Hematopoietic multipotent progenitor cell treated with erythropoietin and hydrocortisone succinate and interleukin-3 and kit ligand, for 4 days (in vitro differentiated cells): ENCODE results near the gene C1orf74.
"Not testable (repeated sequence)": the region's sequence is repeated elsewhere in the genome, so short reads cannot be mapped to it uniquely, and the experiment has no call there.

Experiments used
- DNase-seq: peaks from one replicate; pipeline ENCODE4 v3.0.0-alpha.2; 2015

The C1orf74 gene

DNA sequence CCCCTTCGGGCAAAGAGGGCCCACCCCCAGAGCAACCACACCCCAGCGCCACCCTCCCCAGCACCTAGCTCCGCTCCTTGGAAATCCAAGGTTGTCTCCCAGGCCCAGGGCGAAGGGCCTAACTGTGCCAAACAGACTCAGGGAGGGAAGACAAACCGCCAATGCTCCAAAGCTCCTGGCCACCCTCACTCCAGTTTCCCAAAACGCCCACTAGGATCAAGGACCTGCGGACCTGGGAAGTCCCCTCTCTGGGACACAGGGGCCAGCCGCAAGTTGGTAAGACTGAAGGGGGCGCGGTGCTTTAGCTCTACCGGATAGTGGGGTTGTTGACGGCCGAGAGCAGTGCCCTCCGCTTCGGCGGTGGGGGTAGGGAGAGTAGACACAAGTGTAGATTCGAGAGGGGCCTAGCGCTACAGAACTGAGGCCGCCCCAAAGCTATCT lies 21.0 kb upstream of the C1orf74 start:
- no peak for DNase-seq

DNA sequence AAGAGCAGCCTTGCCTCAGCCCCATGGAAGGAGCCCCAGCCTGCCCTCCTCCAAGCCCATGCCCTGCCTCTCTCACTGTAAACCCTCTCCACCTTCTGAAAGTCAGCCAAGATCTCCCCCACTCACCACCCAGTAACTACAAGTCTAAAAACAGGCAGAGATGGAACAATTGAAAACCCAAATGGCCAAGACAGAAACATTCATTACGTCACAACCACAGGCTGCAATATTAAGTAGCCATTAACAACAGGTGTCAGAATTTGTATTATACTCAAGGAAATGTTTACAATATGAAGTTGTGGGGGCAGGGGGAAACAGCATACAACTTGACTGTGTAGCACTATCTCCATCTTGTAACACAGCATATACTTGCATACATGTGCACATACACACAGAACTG lies 19.2 kb upstream of the C1orf74 start:
- no peak for DNase-seq

- DNase-seq: no peak
Measured at GRCh38 chr1:209802780-209803152, 18.4 kb upstream of the C1orf74 start.

GRCh38 chr1:209802117-209802779 lies 17.9 kb upstream of the C1orf74 start:
- peak; percentile 92 for DNase-seq

DNA sequence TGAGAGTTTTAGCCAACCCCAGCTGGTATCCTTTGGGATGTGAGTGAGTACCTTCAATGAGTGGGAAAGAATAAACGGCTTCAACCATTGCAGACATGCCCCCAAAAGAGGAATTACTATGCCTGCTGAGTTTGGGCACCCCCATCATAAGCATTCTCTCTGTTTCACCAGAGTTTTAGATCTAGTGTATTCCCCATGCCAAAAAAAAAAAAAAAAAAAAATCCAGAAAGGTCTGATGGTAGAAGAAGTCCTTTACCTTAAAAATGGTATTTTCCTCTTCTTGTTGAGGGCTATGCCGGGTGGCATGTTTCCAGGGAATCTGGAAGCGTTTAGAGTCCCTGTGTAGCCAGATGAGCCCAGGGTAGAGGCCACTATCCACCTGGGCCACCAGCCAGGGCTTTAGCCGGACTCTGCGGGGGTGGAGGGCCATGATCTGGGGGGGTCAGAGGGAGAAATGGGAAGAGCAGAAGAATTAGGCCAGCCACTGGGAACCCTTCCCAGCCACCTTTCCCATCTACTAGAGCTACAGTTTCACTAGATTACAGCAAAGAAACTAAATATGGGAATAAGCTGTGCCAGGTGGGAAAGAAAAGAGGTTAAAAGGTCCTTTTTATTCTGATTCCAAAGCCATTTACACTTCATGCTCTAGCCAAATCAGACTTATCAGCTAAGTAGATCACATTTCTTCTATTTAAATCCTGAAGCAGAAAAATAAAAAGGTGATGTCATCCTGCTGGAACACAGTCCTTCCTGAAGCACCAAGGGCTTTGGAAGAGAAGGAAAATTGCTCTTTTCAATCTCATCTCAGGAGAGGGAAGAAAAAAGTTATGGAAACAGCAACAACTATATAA lies 16.9 kb upstream of the C1orf74 start:
- no peak for DNase-seq

DNA sequence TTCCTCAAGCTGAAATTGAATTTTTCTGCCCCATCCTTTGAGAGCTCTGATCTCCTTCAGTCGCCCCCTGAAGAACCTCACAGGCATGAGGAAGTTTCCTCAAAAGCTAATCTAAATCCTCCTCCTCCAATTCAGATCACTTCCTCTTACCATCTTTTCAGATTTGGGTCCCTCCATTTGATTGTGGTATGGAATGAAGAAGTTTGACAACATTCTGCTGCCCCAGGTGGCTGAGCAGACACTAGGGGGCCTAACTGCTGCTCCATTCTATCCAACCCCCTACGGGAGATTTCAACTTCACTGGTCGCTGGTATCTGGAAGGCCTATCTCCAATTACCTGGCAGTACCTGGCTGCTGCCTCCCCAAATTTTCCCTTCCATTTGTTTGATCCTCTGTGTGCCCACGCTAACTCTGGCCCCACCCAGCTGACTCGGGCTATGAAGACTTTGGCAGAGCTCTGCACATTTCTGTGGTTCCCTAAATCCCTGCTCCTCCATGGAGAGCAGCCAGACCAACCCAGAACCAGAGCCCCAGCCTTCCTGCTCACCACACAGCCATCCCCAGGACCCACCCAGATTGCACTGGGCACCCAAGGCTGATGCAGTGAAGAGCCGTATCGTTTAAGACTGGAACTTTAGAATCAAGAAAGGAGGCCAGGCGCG lies 13.8 kb upstream of the C1orf74 start:
- peak; percentile 57 for DNase-seq

GRCh38 chr1:209793711-209794110 lies 9.4 kb upstream of the C1orf74 start:
- DNase-seq: not testable (repeated sequence)

GRCh38 chr1:209791920-209792319 lies 7.6 kb upstream of the C1orf74 start:
- DNase-seq: no peak

DNA sequence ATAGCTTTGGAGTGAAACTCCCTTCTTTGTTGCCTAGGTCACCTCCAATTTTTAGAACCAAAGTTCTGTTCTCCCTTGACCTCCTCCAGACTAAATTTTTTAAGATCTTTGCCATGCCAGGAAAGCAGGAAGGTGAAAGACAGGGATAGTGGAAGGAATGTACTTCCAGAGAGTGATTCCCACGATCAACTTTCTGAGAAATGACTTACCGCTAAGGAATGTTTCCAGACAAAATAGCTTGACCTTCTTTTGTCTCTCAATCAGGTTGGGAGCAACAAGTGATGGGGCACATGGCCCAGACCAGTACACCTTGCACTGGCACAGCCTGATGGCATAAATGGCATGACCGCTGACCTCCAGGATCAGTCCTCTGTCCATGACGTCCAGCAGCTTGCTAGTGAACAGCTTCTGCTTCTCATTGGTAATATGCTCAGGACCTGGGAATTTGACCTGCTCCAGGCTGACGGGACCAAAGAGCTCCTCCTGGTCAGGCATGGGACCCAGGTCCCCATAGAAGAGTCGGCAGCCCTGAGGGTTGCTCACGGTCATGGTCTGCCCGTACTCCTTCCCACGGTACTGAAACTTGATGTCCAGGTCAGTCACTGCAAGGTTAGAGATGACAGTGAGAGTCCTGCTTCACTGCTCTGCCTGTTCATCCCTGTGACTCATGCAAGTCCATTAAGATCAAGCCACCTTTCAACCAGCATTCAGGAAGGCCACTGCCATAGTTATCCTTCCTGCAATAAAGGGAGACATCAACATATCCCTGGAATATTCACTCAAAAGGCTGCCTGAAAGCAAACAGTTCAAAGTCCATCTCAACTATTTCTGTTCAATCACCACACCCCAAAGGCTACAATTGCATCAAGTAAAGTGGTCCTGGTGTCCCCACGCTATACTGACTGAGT lies 6.2 kb upstream of the C1orf74 start:
- no peak for DNase-seq

GRCh38 chr1:209789245-209789644 lies 4.9 kb upstream of the C1orf74 start:
- DNase-seq: no peak

DNA sequence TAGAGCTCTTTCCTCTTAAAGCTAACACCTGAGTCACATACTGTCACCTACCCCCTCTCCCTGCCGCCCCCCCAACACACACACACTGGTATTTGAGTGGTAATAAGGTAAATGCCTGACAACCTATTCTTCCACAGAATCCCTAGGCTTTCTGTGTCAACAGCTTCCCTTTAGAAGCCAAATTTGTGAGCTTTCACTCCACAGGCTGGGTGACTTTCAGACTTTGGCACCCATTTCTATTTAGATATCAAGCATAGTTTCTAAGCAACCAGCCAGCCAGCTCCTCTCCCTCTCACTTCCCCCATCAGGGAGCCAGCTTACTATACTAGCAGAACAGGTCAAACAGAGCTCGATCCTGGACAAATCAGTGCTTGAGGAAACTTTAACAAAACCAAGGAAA lies 3.2 kb upstream of the C1orf74 start:
- no peak for DNase-seq

DNA sequence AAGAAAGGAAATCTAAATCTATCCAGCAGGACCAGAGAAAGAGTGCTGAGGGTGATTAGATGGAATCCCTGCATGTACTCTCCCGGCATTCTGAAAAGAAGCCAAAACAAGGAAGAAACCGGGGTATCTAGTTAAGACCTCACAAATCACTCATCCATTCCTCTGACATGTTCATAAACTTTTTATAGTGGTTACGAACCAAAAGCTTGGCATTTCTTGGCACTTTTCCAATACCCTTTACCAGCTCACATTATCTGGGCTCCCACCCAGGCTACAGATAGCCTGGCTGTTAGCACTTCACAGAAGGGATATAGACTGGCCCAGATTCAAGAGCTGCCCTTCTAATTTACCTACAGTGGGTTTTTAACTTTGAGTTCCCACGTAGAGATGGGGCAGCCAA lies 1.8 kb upstream of the C1orf74 start:
- peak; percentile 75 for DNase-seq

DNA sequence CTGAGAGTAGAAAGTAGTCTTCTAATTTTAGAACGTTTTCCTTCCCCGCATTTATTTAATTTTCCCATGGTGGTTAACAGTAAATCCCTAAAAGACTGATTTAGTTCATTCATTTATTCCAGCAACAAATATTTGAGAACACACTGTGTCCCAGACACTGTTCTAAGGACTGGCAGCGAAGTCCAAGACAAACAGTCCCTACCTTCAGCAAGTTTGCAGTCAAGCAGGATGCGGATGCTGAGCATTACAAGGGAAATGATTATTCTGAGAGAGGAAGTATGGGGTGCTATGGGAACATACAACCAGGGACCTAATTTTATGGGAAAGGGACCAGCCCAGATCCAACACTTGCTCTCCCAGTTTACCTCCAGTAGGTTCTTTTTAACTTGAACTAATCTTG lies 1.2 kb upstream of the C1orf74 start:
- no peak for DNase-seq

DNA sequence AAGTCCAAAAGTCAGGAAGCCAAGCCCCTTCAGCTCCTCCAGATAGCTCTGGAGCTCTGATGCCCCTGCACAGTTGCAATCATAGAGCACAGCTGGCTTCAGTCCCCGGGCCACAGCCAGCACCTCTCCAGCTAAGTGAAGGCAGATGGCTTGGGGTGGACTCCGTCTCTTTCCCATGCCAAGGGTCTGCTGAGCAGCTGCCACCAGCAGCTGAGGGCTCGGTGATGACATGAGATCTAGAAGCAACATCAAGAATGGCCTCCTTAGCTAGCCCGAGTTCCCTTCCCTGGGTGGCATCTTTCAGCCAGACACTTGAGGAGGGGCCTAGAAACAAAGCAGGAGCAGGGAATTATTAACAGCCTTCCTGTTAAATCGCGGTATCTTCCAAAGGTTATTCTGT lies 973 bp downstream of the C1orf74 start:
- DNase-seq: no peak

GRCh38 chr1:209780268-209780667 lies 4.1 kb downstream of the C1orf74 start:
- no peak for DNase-seq

DNA sequence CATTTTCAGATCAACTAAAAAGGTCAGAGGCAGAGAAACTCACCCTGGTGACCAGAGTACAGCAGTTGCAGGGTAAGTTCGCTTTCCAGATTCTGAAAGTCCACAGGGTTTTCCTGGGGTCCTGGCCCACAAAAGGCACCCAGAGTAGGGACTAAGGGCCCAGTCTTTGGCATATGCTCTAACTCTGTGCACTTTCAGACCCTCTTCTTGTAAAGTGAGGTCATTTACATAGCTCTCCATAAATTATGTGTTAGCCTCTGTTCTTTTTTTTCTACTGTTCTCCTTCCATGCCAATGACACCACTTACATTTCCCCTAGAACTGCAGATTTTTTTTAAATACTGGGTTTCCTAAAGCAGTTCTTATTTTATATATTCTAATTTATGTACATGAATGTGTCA lies 6.3 kb downstream of the C1orf74 start:
- no peak for DNase-seq

DNA sequence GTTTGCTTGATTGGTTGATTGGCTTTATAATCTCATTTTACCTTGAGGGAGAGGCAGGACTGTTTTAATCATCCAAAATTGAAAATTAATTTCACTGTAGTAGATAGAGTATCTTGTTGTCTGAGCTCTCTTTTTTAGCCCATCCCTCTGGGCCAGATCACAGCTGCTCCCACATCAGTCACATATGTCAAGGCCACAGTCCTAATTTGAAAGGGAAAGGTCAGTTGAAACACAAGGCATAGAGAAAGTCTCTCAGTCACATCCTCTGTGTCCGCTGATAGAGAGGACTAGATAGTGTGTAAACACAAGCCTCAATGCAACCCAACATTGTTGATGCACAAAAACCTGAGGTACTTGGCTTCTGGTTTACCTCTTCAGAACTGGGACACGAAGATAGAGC lies 6.8 kb downstream of the C1orf74 start:
- DNase-seq: no peak

DNA sequence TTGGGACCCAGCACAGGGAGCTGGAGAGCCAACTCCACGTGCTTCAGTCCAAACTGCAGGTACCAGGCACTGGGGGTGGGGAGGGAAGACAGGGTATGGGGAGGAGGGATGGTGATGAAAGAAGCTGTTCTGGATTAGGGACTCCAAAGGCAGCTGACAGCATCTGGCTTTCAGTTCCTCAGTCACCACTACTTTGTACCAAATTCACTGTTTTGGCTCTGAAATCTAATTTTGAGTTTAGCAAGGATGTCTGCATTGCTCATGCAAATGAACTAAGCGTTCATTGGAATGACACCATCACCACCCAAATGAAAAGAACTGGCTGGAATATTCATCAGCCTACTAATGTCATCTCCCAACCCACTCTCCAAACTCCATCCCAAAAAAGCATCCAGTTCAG lies 8.7 kb downstream of the C1orf74 start:
- no peak for DNase-seq

- no peak for DNase-seq
Measured at GRCh38 chr1:209774592-209774991, 9.8 kb downstream of the C1orf74 start.

DNA sequence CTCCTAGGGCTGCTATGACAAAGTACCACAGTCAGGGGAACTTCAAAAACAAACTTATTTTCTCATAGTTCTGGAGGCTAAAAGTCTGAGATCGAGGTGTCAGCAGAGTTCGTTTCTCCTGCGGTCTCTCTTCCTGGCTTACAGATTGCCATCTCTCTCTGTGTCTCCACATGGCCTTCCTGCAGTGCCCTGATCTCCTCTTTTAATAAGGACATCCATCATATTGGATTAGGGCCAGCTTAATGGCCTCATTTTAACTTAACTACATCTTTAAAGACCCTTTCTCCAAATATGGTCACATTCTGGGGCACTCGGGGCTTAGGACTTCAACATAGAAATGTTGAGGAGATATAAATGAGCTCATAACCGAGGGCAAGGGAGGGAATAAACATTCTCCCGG lies 12.2 kb downstream of the C1orf74 start:
- DNase-seq: peak; percentile 63

DNA sequence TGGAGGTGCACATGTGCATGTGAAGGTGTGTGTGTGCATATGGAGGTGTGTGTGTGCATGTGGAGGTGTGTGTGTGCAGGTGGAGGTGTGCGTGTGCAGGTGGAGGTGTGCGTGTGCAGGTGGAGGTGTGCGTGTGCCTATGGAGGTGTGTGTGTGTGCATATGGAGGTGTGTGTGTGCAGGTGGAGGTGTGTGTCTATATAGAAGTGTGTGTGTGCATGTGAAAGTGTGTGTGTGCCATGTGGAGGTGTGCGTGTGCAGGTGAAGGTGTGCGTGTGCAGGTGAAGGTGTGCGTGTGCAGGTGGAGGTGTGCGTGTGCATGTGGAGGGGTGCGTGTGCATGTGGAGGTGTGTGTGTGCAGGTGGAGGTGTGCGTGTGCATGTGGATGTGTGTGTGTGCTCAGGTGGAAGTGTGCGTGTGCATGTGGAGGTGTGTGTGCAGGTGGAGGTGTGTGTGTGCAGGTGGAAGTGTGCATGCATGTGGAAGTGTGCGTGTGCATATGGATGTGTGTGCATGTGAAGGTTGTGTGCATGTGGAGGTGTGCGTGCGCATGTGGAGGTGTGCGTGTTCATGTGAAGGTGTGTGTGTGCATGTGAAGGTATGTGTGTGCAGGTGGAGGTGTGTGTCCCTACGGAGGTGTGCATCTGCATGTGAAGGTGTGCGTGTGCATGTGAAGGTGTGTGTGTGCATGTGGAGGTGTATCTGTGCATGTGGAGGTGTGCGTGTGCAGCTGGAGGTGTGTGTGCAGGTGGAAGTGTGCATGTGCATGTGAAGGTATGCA lies 13.5 kb downstream of the C1orf74 start:
- no peak for DNase-seq

- peak; percentile 76 for DNase-seq
Measured at GRCh38 chr1:209769971-209770370, 14.4 kb downstream of the C1orf74 start.
